Neural progenitor cell (in vitro differentiated cells): ENCODE measurements around the gene NOVA1. TPM values are rescaled to one million over a fixed set of nuclear protein-coding genes. Genes with fewer than 3 reads are reported as not detected.

Experiments used
- DNase-seq: peaks from one replicate; pipeline ENCODE4 v3.0.0-alpha.2; 2016; ENCODE audit warnings: low spot score
- H2AFZ ChIP-seq: fragments of 200-600 bp; sonication (generic); replicated peaks from 2 replicates; pipeline ENCODE4 v1.6.1; 2016; ENCODE audit warnings: antibody characterized with exemption
- H3F3A ChIP-seq: fragments of 200-600 bp; sonication (generic); 2 replicates; pipeline ENCODE4 v1.6.1; 2016; ENCODE audit warnings: antibody characterized with exemption, low read depth
- H3K27ac ChIP-seq: fragments of 200-600 bp; sonication (generic); 2 replicates; pipeline ENCODE4 v1.5.1; 2016; ENCODE audit warnings: mild to moderate bottlenecking
- H3K27me3 ChIP-seq: fragments of 200-600 bp; sonication (generic); 2 replicates; pipeline ENCODE4 v1.6.1; 2016; ENCODE audit warnings: mild to moderate bottlenecking, moderate library complexity
- H3K36me3 ChIP-seq: fragments of 200-600 bp; sonication (generic); 2 replicates; pipeline ENCODE4 v1.5.1; 2016
- H3K4me1 ChIP-seq: fragments of 200-600 bp; sonication (generic); 2 replicates; pipeline ENCODE4 v1.6.1; 2016; ENCODE audit warnings: mixed run types
- H3K4me2 ChIP-seq: fragments of 200-600 bp; sonication (generic); 2 replicates; pipeline ENCODE4 v1.6.1; 2016
- H3K4me3 ChIP-seq: fragments of 200-600 bp; sonication (generic); 2 replicates; pipeline ENCODE4 v1.5.1; 2016
- H3K79me2 ChIP-seq: fragments of 200-600 bp; sonication (generic); 2 replicates; pipeline ENCODE4 v1.6.1; 2016; ENCODE audit warnings: low read depth
- H3K9ac ChIP-seq: fragments of 200-600 bp; sonication (generic); 2 replicates; pipeline ENCODE4 v1.6.1; 2016
- H3K9me3 ChIP-seq: fragments of 200-600 bp; sonication (generic); 2 replicates; pipeline ENCODE4 v1.5.1; 2016; ENCODE audit warnings: low read depth
- H4K20me1 ChIP-seq: fragments of 200-600 bp; sonication (generic); 2 replicates; pipeline ENCODE4 v1.6.1; 2016; ENCODE audit warnings: low read depth
- H3K27ac Mint-ChIP-seq: 3 replicates; pipeline ENCODE4 v1.8.0; 2021; ENCODE audit warnings: mixed read lengths
- H3K27me3 Mint-ChIP-seq: 2 replicates; pipeline ENCODE4 v1.8.0; 2022; ENCODE audit warnings: low read depth, mild to moderate bottlenecking, inconsistent platforms, moderate library complexity, mixed read lengths; ENCODE audit not compliant: insufficient read depth
- H3K36me3 Mint-ChIP-seq: 3 replicates; pipeline ENCODE4 v1.8.0; 2021; ENCODE audit warnings: mixed read lengths
- H3K4me1 Mint-ChIP-seq: 3 replicates; pipeline ENCODE4 v1.8.0; 2021; ENCODE audit warnings: mixed read lengths
- H3K4me3 Mint-ChIP-seq: 3 replicates; pipeline ENCODE4 v1.8.0; 2021; ENCODE audit warnings: mild to moderate bottlenecking, moderate library complexity, mixed read lengths
- H3K9me3 Mint-ChIP-seq: 3 replicates; pipeline ENCODE4 v1.8.0; 2020; ENCODE audit warnings: mixed read lengths
- CTCF ChIP-seq: fragments of 200-600 bp; sonication (generic); IDR thresholded peaks from 2 replicates; pipeline ENCODE4 v1.5.1; 2017; ENCODE audit warnings: antibody characterized with exemption, mild to moderate bottlenecking
- EZH2 ChIP-seq: fragments of 200-600 bp; sonication (generic); IDR thresholded peaks from 2 replicates; pipeline ENCODE4 v1.6.1; 2017; ENCODE audit warnings: antibody characterized with exemption, mild to moderate bottlenecking, moderate library complexity
- total RNA-seq: library from RNA; depleted of rRNA; stranded (reverse); fragments of >200 nt; gene quantifications from 2 replicates; pipeline ENCODE4 v1.2.3, GENCODE V29; 2015; ENCODE audit warnings: low replicate concordance

The NOVA1 gene
- total RNA-seq, 1 donor from 2014 or later = 37.9 TPM

GRCh38 chr14:26398616-26399015, 199.2 kb downstream of the NOVA1 start:
- Mint-ChIP-seq H3K27ac (no peak overlapping the region), H3K4me1 (peaks cover 27% of the 10 kb centered on the region), H3K27me3 (no peaks in the 10 kb centered on the region), H3K9me3 (no peaks in the 10 kb centered on the region), H3K4me3 (no peak overlapping the region), H3K36me3 (no peaks in the 10 kb centered on the region)
- no peak for DNase-seq
- no peak for TF ChIP-seq EZH2
- no peak for TF ChIP-seq CTCF
- Histone ChIP-seq H3K4me1 (peaks cover 21% of the 10 kb centered on the region), H3K4me3 (no peak overlapping the region), H3K36me3 (no peaks in the 10 kb centered on the region), H3F3A (peaks cover 5% of the 10 kb centered on the region), H3K27me3 (no peaks in the 10 kb centered on the region), H3K9me3 (no peaks in the 10 kb centered on the region), H3K9ac (no peak overlapping the region), H3K4me2 (no peak overlapping the region), H3K27ac (no peak overlapping the region), H2AFZ (no peak overlapping the region), H4K20me1 (no peaks in the 10 kb centered on the region), H3K79me2 (no peaks in the 10 kb centered on the region)
